Stimulated activated CD8-positive, alpha-beta memory T cell treated with anti-CD3 and anti-CD28 coated beads, Interleukin-4, amount 100 ng/mL, for 24 hours (primary cell): Measurements from ENCODE around the gene DMD.

Source experiments
- DNase-seq: peaks from one replicate; pipeline ENCODE4 v3.0.0-alpha.2; 2020; ENCODE audit warnings: low read depth

The DMD gene

GRCh38 chrX:32489125-32489524 lies 722.2 kb downstream of the DMD start:
- DNase-seq: no peak

- DNase-seq: no peak
Measured at GRCh38 chrX:32483534-32484136, 727.7 kb downstream of the DMD start.

GRCh38 chrX:32480019-32480418 lies 731.3 kb downstream of the DMD start:
- DNase-seq: no peak

- no peak for DNase-seq
Measured at GRCh38 chrX:32472364-32472763, 739.0 kb downstream of the DMD start.

GRCh38 chrX:32455704-32456103 lies 755.6 kb downstream of the DMD start:
- no peak for DNase-seq

GRCh38 chrX:32451954-32452695 lies 759.2 kb downstream of the DMD start:
- no peak for DNase-seq

- no peak for DNase-seq
Measured at GRCh38 chrX:32448945-32449344, 762.4 kb downstream of the DMD start.

DNA sequence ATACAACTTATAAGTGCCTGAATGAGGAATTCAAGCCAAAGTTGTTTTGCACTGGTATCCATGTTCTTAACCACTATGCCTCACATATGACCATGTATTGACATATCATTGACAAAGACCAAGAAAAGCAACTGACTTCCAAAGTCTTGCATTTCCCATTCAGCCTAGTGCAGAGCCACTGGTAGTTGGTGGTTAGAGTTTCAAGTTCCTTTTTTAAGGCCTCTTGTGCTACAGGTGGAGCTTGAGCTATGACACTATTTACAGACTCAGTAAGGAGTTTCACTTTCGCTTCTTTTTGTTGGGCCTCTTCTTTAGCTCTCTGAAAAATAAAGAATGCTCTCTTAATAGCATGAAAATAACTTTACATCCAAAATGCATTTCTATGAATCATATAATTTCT lies 763.0 kb downstream of the DMD start:
- no peak for DNase-seq

GRCh38 chrX:32447640-32448039 lies 763.7 kb downstream of the DMD start:
- DNase-seq: no peak

- DNase-seq: no peak
Measured at GRCh38 chrX:32443841-32444240, 767.5 kb downstream of the DMD start.

DNA sequence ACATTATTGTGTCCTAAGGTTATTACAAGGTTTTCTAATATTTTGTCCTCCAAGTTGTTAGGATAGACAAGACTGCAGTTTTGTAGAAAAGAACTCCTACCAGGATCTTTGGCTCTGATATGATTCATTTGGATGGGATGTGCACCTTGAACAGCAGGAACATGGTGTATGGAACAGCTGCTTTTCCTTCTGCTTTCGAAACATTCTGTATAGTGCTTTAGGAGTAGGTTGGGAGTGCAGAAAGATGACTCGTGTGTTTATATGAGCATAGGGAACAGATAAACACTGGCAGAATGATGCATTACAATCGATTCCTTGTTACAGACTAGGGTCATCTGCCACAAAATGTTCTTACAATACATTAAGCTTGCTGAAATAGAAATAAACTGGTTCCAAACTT lies 790.1 kb downstream of the DMD start:
- DNase-seq: no peak

DNA sequence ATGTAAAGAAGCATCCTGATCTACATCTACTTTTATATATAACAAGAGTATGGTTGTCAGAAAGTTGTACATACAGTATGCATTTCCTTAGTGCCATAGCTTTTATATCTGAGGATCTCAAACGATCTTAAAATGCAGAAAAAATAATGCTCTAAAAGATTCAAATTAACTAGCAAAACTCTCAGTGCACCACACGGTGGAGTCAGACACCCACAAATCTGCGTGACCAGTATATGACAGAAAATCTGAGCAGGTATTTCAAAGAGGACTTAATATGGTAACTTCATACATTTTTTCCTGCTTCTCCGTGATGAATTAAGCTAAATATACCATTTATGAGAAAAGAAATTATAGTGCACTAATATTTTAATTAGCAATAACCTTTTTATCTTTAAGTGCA lies 803.0 kb downstream of the DMD start:
- DNase-seq: no peak

GRCh38 chrX:32397562-32398216 lies 813.7 kb downstream of the DMD start:
- DNase-seq: no peak

GRCh38 chrX:32395878-32396277 lies 815.5 kb downstream of the DMD start:
- no peak for DNase-seq

DNA sequence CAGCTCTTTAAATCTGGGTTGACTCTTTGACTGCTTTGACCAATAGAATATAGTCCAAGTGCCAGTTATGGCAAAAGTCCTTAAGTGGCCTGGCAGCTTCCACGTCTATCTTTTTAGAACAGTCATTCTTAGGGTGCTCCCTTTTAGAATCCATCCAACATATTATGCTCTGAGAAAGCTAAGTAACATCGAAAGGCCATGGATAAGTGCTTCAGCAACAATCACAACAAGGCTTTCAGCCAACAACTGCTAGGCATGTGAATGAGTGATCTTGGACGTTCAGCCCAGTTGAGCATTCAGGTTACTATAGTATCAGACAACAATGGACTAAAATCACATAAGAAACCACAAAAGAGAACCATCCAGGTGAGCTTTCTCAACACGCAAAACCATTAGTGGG lies 818.7 kb downstream of the DMD start:
- DNase-seq: no peak

DNA sequence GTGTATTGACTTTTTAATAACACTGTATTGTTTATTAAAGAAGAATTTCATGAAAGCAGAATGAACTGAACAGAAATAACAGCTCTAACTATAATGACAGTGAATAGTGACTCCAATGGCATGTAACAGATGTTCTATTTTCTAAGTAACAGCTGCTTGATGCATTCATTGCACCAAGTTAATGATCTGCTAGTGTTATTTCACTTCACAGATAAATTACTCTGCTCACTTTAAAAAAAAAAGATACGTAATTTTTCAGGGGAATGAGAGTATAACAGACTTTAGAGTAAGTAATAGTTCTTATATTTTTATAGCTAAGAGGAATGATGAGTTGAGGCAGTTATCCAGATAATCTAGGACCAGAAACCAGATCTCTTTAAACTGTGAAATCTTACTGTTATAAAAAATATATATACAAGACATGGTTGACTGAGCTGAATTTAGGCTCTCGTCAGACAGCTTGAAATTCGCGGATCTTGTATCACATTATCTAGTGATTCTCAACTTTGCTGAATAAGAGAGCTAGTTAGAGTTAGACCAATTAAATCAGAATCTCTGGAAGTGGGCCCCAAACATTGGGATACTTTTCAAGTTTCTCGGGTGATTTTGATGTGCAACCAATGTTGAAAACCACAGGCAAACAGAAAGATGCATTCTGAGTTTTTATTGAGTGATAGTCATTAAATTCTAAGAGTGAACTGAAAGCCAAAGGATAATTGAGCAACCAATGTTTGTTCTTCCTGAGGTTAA lies 840.7 kb downstream of the DMD start:
- no peak for DNase-seq

- DNase-seq: no peak
Measured at GRCh38 chrX:32293962-32294700, 917.2 kb downstream of the DMD start.

DNA sequence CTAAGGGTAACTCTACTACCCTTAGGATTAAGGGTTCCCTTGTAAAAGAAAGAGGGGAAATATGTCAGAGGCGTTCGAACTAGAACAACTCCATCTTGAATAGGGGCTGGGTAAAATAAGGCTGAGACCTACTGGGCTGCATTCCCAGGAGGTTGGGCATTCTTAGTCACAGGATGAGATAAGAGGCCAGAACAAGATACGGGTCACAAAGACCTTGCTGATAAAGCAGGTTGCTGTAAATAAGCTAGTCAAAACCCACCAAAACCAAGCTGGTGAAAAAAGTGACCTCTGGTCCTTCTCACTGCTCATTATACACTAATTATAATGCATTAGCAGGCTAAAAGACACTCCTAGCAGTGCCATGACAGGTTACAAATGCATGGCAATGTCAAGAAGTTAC lies 922.0 kb downstream of the DMD start:
- no peak for DNase-seq

DNA sequence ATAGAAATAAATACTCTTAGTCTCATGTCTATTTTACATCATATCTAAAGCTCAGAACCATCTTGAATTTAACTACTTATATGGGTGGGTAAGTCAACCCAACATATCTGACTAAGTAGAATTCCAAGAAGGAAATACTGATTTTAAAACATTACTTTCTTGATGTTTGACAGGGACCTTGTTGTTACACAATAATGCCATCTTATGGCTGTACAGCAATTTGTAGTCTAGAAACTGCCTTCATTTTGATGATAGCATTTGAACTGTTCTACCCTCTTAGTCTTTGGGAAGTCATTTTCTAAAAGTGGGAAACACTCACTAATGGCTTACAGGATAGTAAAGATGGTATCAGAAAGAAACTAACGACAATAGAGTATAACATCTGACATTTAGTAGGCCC lies 929.5 kb downstream of the DMD start:
- DNase-seq: no peak

- no peak for DNase-seq
Measured at GRCh38 chrX:32280921-32281320, 930.4 kb downstream of the DMD start.

DNA sequence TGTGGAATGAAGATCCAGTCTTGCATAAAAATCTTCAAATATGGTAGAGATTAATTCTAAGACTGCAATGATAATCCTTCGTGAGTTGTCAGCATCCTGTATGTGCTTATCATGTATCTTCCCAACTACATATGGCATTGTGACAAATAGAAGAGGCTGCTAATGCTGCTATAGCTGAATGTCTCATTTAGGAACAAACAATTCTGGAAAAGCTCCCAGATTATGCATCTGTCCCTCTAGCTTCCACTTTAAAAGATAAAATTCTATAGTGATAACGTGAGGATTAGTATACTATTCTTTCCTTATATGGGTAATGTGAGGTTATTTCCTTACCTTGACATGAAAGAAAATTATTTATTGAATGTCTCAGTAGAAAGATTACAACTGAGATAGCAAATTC lies 930.9 kb downstream of the DMD start:
- no peak for DNase-seq

- DNase-seq: no peak
Measured at GRCh38 chrX:32276153-32276552, 935.2 kb downstream of the DMD start.
